Retina (tissue), 1 donor: ENCODE measurements around the gene GJA9.
"Not testable (repeated sequence)": the region's sequence is repeated elsewhere in the genome, so short reads cannot be mapped to it uniquely, and the experiment has no call there.

Source experiments
- DNase-seq: peaks from one replicate; pipeline ENCODE4 v3.0.0-alpha.2; 2016

Gene GJA9

GRCh38 chr1:38873027-38873969, 8.1 kb downstream of the GJA9 start, which contains the start of gene MYCBP:
Gene MYCBP (minus strand): TSS chr1:38873348. CDS start chr1:38873305, 43 bp downstream.
- peak; percentile 96 for DNase-seq

GRCh38 chr1:38872401-38873026, 8.9 kb downstream of the GJA9 start:
- no peak for DNase-seq

GRCh38 chr1:38870996-38871395, 10.4 kb downstream of the GJA9 start:
- no peak for DNase-seq

GRCh38 chr1:38867208-38867607, 14.2 kb downstream of the GJA9 start:
- no peak for DNase-seq

- DNase-seq, result no peak
Observed at GRCh38 chr1:38865112-38865715, 16.2 kb downstream of the GJA9 start.

GRCh38 chr1:38860454-38860795, 21.0 kb downstream of the GJA9 start:
- no peak for DNase-seq

- DNase-seq, result peak; percentile 94
Observed at GRCh38 chr1:38859561-38860453, 21.6 kb downstream of the GJA9 start, which contains the start of gene RRAGC. Gene RRAGC (minus strand): TSS chr1:38859772. CDS start chr1:38859646, 126 bp downstream.

GRCh38 chr1:38858833-38859560, 22.4 kb downstream of the GJA9 start:
- peak; percentile 69 for DNase-seq

GRCh38 chr1:38852780-38853179, 28.6 kb downstream of the GJA9 start:
- DNase-seq, result no peak

- no peak for DNase-seq
Observed at GRCh38 chr1:38848071-38848470, 33.3 kb downstream of the GJA9 start.

GRCh38 chr1:38846210-38846609, 35.2 kb downstream of the GJA9 start:
- no peak for DNase-seq

GRCh38 chr1:38845088-38845487, 36.3 kb downstream of the GJA9 start:
- not testable (repeated sequence) for DNase-seq

GRCh38 chr1:38840281-38840680, 41.1 kb downstream of the GJA9 start:
- no peak for DNase-seq

GRCh38 chr1:38839363-38839762, 42.0 kb downstream of the GJA9 start:
- DNase-seq, result no peak

GRCh38 chr1:38836316-38836715, 45.1 kb downstream of the GJA9 start:
- not testable (repeated sequence) for DNase-seq

- peak; percentile 77 for DNase-seq
Observed at GRCh38 chr1:38834937-38835827, 46.2 kb downstream of the GJA9 start.

GRCh38 chr1:38834221-38834782, 47.1 kb downstream of the GJA9 start:
- DNase-seq, result no peak

- peak; percentile 24 for DNase-seq
Observed at GRCh38 chr1:38833146-38833545, 48.2 kb downstream of the GJA9 start.

GRCh38 chr1:38832370-38832734, 49.0 kb downstream of the GJA9 start:
- no peak for DNase-seq

- no peak for DNase-seq
Observed at GRCh38 chr1:38831731-38832369, 49.5 kb downstream of the GJA9 start.
